ENCODE data around the gene SPECC1L.

Gene SPECC1L

DNA sequence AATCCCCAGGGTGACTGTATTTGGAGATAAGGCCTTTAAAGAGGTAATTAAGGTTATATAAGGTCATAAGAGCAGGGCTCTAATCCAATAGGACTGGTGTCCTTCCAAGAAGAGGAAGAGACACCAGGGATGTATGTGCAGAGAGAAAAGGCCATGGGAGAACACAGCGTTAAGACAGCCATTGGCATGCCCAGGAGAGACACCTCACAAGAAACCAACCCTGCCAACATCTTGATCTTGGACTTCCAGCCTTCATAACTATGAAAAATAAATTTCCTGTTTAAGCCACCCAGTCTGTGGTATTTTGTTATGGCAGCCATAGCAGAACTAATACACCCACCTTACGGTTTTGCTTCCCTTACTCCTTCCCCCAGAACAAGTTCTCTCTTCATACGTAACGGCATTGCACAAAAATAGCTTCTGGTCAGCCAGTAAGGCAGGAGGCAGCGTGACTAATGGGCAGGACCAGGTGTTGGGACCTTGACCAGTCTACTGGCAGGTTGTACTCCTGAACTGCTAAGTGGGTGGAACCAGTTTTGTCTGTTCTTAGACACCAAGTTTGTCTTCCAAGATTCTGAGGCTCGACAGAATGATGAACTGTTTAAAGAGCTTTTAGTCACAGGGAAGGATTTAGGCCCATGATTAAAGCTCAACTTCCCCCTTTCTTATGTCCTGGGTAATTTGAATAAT is 192.6 kb downstream of the SPECC1L start:
- no peak overlapping the region for H3K4me3 ChIP-seq (ENCODE audit: low read depth, low read length)
- TF ChIP-seq, protein P1, sequence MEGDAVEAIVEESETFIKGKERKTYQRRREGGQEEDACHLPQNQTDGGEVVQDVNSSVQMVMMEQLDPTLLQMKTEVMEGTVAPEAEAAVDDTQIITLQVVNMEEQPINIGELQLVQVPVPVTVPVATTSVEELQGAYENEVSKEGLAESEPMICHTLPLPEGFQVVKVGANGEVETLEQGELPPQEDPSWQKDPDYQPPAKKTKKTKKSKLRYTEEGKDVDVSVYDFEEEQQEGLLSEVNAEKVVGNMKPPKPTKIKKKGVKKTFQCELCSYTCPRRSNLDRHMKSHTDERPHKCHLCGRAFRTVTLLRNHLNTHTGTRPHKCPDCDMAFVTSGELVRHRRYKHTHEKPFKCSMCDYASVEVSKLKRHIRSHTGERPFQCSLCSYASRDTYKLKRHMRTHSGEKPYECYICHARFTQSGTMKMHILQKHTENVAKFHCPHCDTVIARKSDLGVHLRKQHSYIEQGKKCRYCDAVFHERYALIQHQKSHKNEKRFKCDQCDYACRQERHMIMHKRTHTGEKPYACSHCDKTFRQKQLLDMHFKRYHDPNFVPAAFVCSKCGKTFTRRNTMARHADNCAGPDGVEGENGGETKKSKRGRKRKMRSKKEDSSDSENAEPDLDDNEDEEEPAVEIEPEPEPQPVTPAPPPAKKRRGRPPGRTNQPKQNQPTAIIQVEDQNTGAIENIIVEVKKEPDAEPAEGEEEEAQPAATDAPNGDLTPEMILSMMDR (IDR thresholded peaks at IDR 0.05; ENCODE audit: low read depth, low read length), result no peak

- no peak overlapping the region for H3K4me3 ChIP-seq (ENCODE audit: low read depth, low read length)
- TF ChIP-seq, protein P1 (IDR thresholded peaks at IDR 0.05; ENCODE audit: low read depth, low read length), result no peak
Observed at GRCh38 chr22:24465566-24465965, 194.9 kb downstream of the SPECC1L start.

DNA sequence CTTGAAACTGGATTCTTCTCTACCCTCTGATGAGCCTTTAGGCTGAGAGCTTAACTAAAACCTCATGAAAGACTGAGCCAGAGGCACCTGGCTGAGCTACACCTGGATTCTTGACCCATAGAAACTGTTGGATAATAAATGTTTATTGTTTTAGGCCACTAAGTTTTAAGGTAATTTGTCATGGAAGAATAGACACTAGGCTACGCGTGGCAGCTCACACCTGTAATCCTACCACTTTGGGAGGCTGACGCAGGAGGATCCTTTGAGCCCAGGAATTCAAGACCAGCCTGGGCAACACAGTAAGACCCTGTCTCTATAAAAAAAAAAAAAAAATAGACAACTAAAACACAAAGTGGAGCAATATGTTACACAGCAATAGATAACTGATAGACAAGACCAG is 195.3 kb downstream of the SPECC1L start:
- H3K4me3 ChIP-seq (ENCODE audit: low read depth, low read length), result no peak overlapping the region
- TF ChIP-seq, protein P1 (IDR thresholded peaks at IDR 0.05; ENCODE audit: low read depth, low read length), result no peak

GRCh38 chr22:24466716-24467328 is 196.2 kb downstream of the SPECC1L start:
- TF ChIP-seq, protein P1 (IDR thresholded peaks at IDR 0.05; ENCODE audit: low read depth, low read length), result no peak
- no peak overlapping the region for H3K4me3 ChIP-seq (ENCODE audit: low read depth, low read length)

- H3K4me3 ChIP-seq (ENCODE audit: low read depth, low read length), result no peak overlapping the region
- TF ChIP-seq, protein P1 (IDR thresholded peaks at IDR 0.05; ENCODE audit: low read depth, low read length), result no peak
Observed at GRCh38 chr22:24467340-24467739, 196.7 kb downstream of the SPECC1L start.
